Dedifferentiated amniotic fluid mesenchymal stem cell (primary cell): ENCODE measurements around the gene ZKSCAN5.
"Not testable (repeated sequence)": the region's sequence is repeated elsewhere in the genome, so short reads cannot be mapped to it uniquely, and the experiment has no call there.

Experiments used
- DNase-seq: peaks from one replicate; pipeline ENCODE4 v3.0.0-alpha.2; 2016; ENCODE audit errors: extremely low spot score

Gene ZKSCAN5

DNA sequence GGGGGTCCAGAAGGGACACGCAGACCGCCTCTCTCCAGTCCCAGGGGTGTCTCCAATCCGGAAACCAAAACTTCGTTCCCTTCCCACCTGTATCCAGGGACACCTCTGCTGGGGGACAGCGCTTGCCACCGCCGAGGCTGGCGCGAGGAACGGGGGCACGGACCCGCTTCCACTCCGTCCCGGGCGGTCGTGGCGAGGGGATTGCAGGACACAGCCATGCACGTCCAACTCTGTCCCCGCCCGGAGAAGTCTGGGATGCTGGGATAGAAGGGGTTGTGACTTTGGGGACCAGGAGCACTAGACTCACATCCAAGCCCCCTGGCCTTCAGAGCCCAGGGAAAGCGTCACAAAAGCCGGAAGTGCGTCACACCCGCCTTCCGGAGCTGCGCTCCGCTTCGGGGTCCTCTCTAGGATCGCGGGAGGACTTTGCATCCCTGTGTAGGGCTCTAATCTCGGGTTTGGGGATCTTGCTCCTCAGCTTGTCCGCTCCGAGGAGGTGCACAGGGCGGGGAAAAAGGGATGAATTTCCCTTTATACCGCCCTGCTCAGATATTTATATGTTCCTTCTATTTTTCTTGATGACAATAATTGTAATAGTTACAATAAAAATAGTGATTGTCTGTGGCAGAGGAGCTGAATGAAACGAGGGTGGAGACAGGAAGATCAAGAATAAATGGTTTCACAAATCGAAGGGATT lies 47.5 kb downstream of the ZKSCAN5 start, which contains the start of gene FAM200A:
TSS of gene FAM200A (minus strand) at position 348 of the 697 bp plus-strand sequence. CDS start 3,707 bp downstream, outside the sequence.
- peak; percentile 86 for DNase-seq

DNA sequence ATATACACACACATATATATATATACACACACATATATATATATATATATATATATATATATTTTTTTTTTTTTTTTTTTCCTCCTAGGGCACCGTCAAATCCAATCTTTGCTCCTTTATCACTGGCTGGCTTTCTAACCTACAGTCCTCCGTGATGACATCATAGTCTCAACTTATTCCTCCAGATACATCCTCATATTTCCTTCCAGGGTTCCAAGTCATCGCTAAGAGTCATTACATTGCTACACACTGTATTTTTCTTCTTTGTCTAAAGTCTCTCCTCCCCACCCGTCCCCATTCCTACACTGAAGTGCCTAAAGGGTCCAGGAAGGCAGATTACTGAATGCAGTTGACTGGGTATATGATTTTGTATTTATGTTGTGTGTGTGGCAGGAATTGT lies 48.6 kb downstream of the ZKSCAN5 start:
- no peak for DNase-seq

DNA sequence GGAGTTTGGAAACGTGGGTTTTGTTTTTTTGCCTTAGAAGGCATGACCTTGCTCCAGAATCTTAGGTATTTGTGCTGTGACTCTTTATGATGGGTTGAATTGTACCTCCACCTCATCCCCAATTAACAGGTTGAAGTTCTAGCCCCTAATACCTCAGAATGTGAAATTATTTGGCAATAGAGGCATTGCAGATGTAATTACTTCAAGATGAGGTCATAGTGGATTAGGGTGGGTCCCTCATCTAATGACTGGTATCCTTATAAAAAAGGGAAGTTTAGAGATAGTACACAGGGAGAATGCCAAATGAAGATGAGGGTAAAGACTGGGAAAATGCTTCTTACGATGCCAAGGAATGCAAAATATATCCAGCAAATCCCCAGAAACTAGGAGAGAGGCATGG lies 50.5 kb downstream of the ZKSCAN5 start:
- DNase-seq = no peak

DNA sequence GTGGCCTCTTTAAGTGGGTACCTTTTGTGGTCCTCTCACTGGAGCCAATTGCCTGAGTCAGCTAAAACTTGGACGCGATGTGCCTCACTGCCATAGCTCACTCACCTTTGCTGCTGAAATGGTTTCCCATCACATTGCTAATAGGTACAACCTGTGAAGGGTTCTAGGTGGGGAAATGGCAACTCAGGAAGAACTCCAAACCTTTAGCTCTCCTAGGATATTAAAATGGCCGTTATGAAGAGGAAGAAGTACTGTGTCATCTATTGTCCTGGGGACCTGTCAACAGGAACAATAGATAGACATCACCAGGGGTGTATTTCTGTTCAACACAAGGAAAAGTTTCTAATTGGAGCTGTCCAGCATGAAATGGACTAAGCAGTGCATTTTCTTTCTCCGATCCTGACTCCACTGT lies 52.7 kb downstream of the ZKSCAN5 start:
- no peak for DNase-seq

DNA sequence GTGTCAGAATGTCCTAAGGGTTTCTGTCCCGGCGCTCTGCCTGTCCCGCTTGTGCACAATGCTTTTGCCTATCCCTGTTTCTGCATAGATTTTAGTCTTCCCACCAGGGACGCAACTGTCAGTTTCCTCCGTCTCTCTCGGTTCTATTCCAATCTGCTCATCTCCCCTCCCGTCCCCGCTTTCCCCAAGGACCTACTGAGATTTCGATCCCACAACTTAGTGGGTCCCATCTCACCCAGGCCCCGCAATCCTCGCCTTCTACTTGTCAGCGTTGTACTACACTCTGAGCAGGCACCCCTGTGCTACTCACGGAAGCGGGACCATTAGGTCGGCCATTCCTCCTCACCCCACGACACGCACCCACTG lies 53.5 kb downstream of the ZKSCAN5 start:
- no peak for DNase-seq

DNA sequence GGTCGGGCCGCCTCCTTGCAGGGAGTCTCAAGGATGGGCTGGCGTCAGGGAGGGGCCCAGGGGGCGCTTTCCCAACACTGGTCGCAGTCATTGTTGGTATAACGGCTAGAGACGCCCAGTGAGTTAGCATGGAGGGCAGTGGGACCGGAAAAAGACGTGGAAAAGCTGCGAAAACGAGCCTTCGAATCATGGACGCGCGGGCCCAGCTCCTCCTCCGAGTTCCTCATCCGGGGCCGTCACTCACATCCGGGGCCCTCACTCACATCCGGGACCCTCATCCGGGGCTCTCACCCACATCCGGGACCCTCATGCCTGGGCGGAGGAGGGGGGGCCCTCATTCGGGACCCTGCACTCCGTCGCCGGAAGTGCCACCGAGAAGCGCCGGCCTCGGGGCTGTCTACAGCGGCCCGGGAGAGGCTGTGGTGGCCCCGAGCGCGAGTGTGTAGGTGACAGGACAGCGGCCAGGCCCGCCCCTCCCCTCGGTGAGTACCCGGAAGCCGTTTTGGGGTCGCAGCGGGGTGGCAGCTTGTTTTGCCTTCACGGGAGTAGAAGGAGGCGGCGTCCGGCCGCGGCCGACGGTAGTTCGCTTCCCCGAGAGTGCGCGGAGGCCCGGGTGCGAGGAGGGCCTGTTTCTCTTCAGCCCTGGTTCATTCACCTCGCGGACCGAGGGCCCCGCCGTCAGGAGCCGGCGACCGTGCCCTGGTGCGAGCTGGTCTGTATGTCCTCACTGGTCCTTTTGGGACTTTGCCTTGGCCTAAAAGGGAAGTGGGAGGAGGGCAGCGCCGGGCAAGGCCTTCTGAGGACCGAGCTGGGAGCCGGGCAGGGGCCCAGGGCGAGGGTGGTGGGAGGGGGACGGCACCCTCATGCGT lies 54.1 kb downstream of the ZKSCAN5 start, which contains the start of gene ZNF655:
TSS of gene ZNF655 (plus strand) at position 337 of the 869 bp plus-strand sequence. CDS start 1,918 bp downstream, outside the sequence.
- DNase-seq = peak; percentile 79

DNA sequence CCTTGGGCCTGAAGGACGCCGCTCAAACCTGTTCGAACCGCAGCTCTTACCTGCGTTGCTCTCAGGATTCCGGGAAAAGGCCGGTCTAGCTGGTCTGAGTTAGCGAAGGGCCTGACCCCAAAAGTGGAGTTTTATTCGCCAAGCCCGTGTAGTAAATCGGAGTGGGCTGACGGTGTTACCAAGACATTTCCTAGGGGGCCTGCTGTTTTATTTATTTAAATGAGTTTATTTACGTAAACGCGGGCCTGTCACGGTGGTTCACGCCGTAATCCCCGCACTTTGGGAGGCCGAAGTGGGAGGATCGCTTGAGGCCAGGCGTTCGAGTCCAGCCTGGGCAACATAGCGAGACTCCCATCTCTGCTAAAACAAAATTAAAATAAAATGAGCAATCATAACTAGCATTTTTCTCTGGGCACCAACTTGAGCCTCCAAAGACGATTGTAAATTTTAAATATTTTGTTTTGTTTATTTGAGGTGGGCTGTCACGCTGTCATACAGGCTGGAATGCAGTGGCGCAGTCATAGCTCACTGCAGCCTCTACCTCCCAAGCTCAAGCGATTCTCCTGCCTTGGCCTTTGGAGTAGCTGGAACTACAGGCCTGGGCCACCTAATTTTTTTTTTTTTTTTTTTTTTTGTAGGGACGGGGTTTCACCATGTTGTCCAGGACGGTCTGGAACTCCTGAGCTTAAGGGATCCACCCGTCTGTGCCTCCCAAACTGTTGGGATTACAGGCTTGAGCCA lies 54.9 kb downstream of the ZKSCAN5 start:
- no peak for DNase-seq

DNA sequence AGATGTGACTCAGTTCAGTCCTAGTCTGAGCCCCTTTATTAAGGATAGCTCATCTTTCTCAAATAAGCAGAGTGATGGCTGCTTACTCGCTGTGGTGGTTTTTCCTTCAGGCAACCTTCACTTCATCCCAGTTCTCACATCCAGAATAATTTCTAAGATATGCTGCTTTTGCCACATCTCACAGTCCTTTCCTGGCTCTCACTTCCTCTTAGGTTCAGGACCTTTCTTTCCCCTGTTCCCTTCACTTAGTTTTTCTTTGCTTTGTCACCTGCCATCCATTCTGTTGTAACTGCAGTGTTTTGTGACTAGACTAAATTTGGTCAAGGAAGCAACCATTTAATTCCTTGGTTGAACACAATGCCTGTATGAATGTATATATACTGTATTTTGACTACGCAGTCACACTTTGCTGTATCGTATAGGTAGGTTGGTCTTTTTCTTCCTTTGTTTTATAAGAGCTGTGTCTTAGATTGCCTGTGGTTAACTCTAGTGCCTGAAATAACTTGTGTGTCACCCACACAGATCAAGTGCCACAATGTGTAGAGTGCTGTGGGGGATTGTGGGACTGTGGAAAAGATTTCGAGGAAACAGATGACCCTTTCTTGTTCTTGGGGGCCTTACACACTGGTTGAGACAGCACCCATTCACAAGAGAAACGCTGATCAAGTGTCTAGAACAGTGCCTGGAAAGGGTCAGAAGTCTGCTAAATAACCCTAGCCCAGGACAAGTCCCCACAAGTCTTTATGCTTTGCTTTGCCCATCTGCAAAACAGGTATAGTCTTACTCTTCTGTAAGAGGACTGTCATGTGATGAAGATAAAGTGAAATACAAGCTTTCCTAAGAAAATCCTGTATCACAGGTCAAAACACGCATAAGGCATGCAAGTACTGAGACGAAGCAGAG lies 56.6 kb downstream of the ZKSCAN5 start:
- DNase-seq = no peak

DNA sequence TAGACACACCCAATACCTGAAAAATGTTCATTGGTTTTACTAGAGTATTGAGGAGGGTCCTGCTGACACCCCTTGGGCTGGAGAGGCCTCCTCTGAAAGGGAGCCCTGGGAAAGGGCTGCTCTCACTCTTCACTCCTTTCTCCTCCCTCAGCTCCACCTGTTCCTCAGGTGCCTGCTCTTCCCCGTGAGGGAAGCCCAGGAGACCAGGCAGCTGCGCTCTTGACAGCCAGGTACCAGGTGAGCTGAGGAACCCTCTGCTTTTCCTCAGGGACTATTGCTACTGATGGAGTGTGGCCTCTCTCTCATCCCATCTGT lies 57.2 kb downstream of the ZKSCAN5 start:
- DNase-seq = no peak

DNA sequence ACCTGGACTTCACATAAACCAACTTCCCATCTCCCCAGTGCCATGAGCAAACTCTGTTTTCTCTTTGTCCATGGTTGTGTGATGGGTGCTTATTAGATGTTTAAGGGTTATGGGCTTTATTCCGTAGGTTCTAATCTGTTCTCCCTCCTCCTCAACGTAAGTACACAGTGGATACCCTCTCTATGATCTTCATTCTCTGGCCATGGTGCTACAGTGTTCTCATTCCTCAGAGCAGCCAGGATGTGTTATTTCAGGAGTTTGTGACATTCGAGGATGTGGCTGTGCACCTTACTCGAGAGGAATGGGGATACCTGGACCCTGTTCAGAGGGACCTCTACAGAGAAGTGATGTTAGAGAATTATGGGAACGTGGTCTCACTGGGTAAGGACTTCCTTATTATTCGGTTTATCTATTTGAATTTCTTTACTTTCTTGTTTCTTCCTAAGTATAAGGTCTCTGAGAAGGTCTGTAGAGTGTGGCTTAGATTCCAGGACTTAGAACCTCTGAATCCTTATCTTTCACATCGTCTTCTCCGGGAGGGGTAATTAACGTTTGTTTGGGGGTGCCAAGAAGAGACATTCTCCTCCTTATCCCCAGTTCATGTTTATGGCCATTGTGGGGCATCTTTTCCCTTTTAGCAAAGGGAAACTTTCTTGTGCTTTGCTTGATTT lies 57.8 kb downstream of the ZKSCAN5 start:
- no peak for DNase-seq

DNA sequence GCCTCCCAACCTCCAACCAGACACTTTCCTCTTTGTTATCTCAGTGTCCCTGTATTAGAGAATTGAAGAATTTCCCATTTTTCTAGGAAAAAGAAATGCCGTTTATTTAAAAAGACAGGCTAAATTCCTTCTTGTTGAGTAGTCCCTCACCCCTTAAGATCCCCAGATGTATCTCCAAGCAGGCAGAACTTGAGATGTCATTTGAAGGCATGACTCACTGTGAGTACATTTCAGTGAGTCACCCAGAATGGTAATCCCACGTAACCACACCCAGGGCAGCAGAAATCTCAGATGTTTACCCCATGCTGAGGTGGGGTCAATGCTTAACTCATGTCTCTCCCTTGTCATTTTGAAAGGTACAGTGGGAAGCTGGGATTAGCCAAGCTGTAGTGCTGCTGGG lies 58.4 kb downstream of the ZKSCAN5 start:
- peak; percentile 96 for DNase-seq

DNA sequence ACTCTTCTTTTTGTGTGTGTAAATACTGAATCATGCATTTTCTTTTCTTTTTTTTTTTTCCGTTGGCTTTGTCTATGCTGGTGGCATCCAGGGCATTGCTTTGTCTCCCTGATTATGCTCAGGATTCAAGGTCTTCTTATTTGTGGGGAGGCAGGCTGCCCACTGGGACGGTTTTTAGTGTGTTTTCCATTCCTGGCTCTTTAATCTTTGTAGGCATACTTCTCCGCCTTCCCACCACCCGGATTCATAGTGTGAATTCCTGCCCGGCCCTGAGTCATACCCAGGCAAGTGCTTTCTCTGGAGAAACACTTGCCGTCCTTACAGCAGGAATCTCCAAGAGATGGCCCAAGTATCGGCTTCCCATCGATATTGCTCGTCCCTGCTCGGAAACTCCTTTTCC lies 59.2 kb downstream of the ZKSCAN5 start:
- DNase-seq = peak; percentile 47

DNA sequence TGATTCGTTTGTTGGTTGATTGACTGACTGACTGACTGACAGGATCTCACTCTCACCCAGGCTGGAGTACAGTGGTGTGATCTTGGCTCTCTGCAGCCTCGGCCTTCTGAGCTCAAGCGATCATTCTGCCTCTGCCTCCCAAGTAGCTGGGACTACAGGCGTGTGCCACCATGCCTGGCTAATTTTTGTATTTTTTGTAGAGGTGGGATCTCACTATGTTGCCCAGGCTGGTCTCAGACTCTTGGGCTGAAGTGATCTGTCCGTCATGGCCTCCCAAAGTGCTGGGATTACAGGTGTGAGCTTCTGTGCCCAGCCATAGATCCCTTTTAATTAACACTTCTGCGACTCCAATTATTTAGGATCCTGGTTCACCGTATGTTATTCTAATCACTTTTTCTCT lies 64.3 kb downstream of the ZKSCAN5 start:
- DNase-seq = not testable (repeated sequence)

DNA sequence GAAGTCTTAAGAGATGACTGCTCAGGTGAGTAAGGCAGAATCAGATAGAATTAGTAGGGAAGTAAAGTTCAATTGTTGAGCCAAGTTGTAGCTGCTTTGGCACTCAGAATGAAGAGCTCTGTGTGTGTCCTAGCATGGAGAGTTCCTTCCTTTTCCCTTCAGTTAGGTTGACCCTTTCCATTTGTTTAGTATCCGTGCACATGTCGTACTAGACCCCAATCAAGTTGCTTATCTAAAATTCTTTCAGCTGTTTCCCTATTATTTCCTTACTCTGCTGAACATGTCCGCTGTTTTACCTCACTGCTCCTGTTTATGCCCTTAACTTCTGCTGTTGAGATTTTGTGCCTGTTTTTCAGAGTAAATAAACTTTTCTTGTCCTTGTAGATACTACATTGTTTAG lies 67.3 kb downstream of the ZKSCAN5 start:
- no peak for DNase-seq

DNA sequence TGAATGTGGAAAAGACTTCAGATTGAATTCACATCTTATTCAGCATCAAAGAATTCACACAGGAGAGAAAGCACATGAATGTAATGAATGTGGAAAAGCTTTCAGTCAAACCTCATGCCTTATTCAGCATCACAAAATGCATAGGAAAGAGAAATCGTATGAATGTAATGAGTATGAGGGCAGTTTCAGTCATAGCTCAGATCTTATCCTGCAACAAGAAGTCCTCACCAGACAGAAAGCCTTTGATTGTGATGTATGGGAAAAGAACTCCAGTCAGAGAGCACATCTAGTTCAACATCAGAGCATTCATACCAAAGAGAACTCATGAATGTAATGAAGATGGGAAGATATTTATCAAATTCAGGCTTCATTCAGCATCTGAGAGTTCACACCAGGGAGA lies 68.8 kb downstream of the ZKSCAN5 start:
- DNase-seq = no peak

DNA sequence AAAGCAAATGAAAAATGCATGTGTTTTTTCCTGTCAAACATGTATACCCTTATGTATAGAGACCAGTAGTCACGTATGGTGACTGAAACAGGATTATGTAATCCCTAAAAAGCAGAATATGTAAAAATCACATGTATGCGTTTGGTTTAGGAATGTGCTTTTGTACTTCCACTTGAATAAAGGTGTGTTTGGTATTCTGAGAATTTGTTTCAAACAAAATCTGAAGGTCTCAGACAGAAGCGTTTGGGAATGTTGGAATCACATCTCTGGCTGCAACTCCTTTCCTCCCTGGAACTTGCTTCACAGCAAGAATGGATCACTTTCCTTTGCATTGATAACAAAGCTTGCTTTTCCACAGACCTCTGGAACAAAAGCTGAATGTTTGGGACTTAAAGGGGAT lies 71.8 kb downstream of the ZKSCAN5 start:
- no peak for DNase-seq

DNA sequence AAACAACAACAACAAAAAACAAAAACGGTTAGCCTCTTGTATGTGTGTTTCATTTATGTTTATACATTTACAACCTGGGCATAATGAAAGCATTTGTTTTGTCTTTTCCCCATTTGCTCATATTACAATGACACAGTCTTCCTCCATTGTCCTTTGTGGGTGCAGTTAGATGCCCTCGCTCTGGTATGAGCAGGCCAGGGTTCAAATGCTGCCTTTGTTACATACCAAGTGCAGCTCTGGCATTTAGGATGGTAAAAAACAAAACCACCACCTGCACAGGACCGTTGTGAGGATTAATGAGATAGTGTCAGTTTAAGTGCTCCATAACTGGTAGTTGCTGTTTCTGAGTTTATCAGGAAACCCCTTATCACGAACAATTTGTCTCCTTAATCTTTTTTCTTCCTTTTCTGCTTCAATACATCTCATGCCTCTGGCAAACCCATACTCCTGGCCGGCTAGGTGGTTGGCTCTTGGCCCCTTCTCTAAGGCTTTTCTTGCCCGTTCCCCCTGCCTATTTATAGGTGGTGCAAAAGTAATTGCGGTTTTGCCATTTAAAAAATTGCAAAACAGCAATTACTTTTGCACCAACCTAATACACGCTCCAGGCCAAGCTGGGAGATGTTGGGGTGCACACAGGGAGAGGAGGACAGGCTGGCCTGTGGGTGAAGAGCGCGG lies 75.0 kb downstream of the ZKSCAN5 start:
- DNase-seq = no peak

DNA sequence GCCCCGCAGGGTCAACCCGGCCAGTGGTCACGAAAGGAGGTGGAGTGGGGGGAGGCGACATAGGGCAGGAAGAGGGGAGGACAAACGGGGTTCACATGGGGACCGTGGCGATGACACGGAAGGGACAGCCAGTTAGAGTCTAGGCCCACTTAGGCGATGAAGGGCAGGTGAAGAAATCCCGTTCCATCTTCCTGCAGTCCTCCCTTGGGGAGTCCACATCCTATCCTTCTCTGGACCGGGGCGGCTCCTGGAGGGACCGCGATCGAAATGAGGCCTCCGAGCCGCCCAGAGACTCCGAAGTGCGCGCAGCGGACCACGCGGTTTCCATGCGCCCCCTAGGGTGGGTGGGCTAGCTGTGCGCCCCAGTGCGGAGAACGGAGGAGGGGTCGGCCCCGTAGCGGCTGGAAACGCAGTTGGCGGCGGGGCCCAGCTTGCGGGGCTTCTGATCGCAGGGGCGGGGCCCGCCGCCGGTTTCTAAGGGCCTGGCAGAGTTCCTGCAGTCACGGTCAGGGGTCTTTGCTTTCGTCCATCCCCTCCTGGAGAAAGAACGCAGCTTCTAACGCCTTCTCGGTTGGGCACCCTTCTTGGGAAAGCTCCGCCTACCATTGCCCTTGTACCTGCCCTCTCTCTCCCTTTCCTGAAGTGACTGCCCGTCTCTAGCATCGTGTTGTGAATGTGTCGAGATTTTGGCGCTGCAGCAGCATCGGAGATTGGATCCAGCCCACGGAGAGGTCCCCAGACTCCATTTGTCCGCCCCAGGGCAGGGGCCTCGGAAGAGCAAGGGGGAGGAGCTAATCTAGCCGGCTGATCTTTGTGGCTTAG lies 75.7 kb downstream of the ZKSCAN5 start:
- no peak for DNase-seq

DNA sequence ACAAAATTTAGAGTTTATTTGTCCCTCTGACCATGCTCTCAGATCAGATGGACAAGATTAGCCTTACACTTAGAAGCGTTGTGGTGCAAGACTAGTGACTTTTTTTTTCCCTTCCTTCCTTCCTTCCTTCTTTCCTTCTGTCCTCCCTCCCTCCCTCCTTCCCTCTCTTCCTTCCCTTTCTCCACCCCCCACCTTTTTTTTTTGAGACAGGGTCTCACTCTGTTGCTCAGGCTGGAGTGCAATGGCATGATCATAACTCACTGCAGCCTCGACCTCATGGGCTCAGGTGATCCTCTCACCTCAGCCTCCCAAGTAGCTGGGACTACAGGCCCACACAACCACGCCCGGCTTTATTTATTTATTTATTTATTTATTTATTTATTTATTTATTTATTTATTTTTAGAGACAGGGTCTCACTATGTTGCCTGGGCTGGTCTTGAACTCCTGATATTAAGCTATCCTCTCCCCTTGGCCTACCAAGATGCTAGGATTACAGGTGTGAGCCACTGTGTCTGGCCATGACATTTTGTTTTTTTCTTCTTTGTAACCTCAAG lies 76.4 kb downstream of the ZKSCAN5 start:
- not testable (repeated sequence) for DNase-seq
